Measurements from ENCODE around the gene GPR50. TPM values are rescaled to one million over a fixed set of nuclear protein-coding genes. Genes with fewer than 3 reads are reported as not detected.

The GPR50 gene
- polyA plus RNA-seq, 1 of the 3 experiments (the other 2 are of a cell fraction), result not detected

GRCh38 chrX:151183233-151183753, 6.9 kb downstream of the GPR50 start:
- H3K4me2 ChIP-seq, result no peak overlapping the region
- POLR2A ChIA-PET, result no interaction called here
- WGBS (ENCODE audit: low lambda C conversion rate), result 6% methylated on average over 6 of the region's 6 CpGs

More at GRCh38 chrX:151183233-151183753, 6.9 kb downstream of the GPR50 start:
- no peaks in the 10 kb centered on the region for H3F3A ChIP-seq (replicated peaks; ENCODE audit: insufficient read depth)
- H4K20me1 ChIP-seq (ENCODE audit: insufficient read depth), result no peaks in the 10 kb centered on the region
- no peaks in the 10 kb centered on the region for H3K9me2 ChIP-seq
- DNase-seq, result no peak
- no peaks in the 10 kb centered on the region for H3K36me3 ChIP-seq (replicated peaks in 1 of 2; ENCODE audit: control insufficient read depth in 1 of 2, insufficient read depth in 2 of 2, low read length in 1 of 2)
- TF ChIP-seq REST (IDR thresholded peaks at IDR 0.05; ENCODE audit: low read depth, low read length), result no peak
- TF ChIP-seq NFIC (IDR thresholded peaks at IDR 0.05; ENCODE audit: borderline replicate concordance), result no peak
- TF ChIP-seq MXI1 (IDR thresholded peaks at IDR 0.05; ENCODE audit: low read depth, low read length), result no peak
- no peak for TF ChIP-seq FOXM1 (IDR thresholded peaks at IDR 0.05; ENCODE audit: low read depth)
- no peak for TF ChIP-seq FOXJ3 (CRISPR knock-in tag; IDR thresholded peaks at IDR 0.05)
- TF ChIP-seq EZH2phosphoT487 (IDR thresholded peaks at IDR 0.05; ENCODE audit: borderline replicate concordance, low read depth), result no peak
- TF ChIP-seq TAF1 (IDR thresholded peaks at IDR 0.05; ENCODE audit: borderline replicate concordance, low read depth, low read length), result no peak
- no peak for TF ChIP-seq USF2 (IDR thresholded peaks at IDR 0.05; ENCODE audit: borderline replicate concordance, low read depth, low read length)
- TF ChIP-seq ELF1 (IDR thresholded peaks at IDR 0.05), result no peak
- no peak for TF ChIP-seq RFX5 (IDR thresholded peaks at IDR 0.05; ENCODE audit: low read length)
- TF ChIP-seq IRF3 (IDR thresholded peaks at IDR 0.05; ENCODE audit: low read depth, low read length), result no peak
- no peak for TF ChIP-seq EP300 (IDR thresholded peaks at IDR 0.05; ENCODE audit: borderline replicate concordance in 1 of 2, low read depth in 1 of 2, low read length in 1 of 2)
- TF ChIP-seq NRF1 (IDR thresholded peaks at IDR 0.05; ENCODE audit: low read depth, low read length), result no peak
- H3K9me3 ChIP-seq, result no peaks in the 10 kb centered on the region
- CTCF ChIA-PET, result interaction anchor here (0.8 kb wide), 1 partner anchor 22 kb away, joined by 3 read pairs; no protein-coding TSS in a partner anchor
- H3K79me2 ChIP-seq (ENCODE audit: insufficient read depth), result no peaks in the 10 kb centered on the region
- no peak overlapping the region for H3K4me3 ChIP-seq (ENCODE audit: low read depth in 2 of 2, low read length in 1 of 2)
- no peaks in the 10 kb centered on the region for H3K4me1 ChIP-seq (ENCODE audit: control insufficient read depth in 1 of 2, insufficient read depth in 2 of 2, low read depth in 1 of 2, low read length in 1 of 2)
- H3K27ac ChIP-seq (ENCODE audit: low read depth in 2 of 2, low read length in 1 of 2), result no peak overlapping the region
- H2AFZ ChIP-seq (ENCODE audit: low read depth), result no peak overlapping the region
- H3K27me3 ChIP-seq (ENCODE audit: insufficient read depth), result peaks cover 29% of the 10 kb centered on the region; the same call in 1 of the 2 replicates
- no peak overlapping the region for H3K9ac ChIP-seq
